ENCODE results near the gene CROCC2.

Gene CROCC2

GRCh38 chr2:240894836-240895558, 11.1 kb upstream of the CROCC2 start:
- Histone ChIP-seq H3K27ac (ENCODE audit: low read depth, low read length) (no peak overlapping the region), H3K4me1 (ENCODE audit: control insufficient read depth, insufficient read depth, low read length) (no peaks in the 10 kb centered on the region), H3K9me3 (ENCODE audit: control insufficient read depth, insufficient read depth, low read length) (no peaks in the 10 kb centered on the region), H3K36me3 (ENCODE audit: control insufficient read depth, insufficient read depth, low read length) (no peaks in the 10 kb centered on the region), H3K27me3 (ENCODE audit: control insufficient read depth, insufficient read depth, low read length) (no peaks in the 10 kb centered on the region), H3K4me3 (ENCODE audit: low read depth, low read length) (no peak overlapping the region), H3K9ac (ENCODE audit: low read depth, low read length) (no peak overlapping the region)

GRCh38 chr2:240895656-240896388, 10.3 kb upstream of the CROCC2 start, which contains the start of gene MAB21L4:
MAB21L4 (minus strand) TSS chr2:240896156; CDS start chr2:240895997, 159 bp downstream.
- Histone ChIP-seq H3K4me3 (ENCODE audit: low read depth, low read length) (no peak within 1 kb of the TSS), H3K36me3 (ENCODE audit: control insufficient read depth, insufficient read depth, low read length) (no peaks in the 10 kb centered on the region), H3K27me3 (ENCODE audit: control insufficient read depth, insufficient read depth, low read length) (no peaks in the 10 kb centered on the region), H3K9me3 (ENCODE audit: control insufficient read depth, insufficient read depth, low read length) (no peaks in the 10 kb centered on the region), H3K4me1 (ENCODE audit: control insufficient read depth, insufficient read depth, low read length) (no peaks in the 10 kb centered on the region), H3K9ac (ENCODE audit: low read depth, low read length) (no peak within 1 kb of the TSS), H3K27ac (ENCODE audit: low read depth, low read length) (no peak within 1 kb of the TSS)

GRCh38 chr2:240896394-240896793, 9.7 kb upstream of the CROCC2 start:
- no peak overlapping the region for H3K9ac ChIP-seq (ENCODE audit: low read depth, low read length)
- no peaks in the 10 kb centered on the region for H3K4me1 ChIP-seq (ENCODE audit: control insufficient read depth, insufficient read depth, low read length)
- no peak overlapping the region for H3K4me3 ChIP-seq (ENCODE audit: low read depth, low read length)

GRCh38 chr2:240896871-240897692, 9.1 kb upstream of the CROCC2 start:
- no peaks in the 10 kb centered on the region for H3K4me1 ChIP-seq (ENCODE audit: control insufficient read depth, insufficient read depth, low read length)
- no peak overlapping the region for H3K27ac ChIP-seq (ENCODE audit: low read depth, low read length)
- H3K9me3 ChIP-seq (ENCODE audit: control insufficient read depth, insufficient read depth, low read length) = no peaks in the 10 kb centered on the region
- H3K9ac ChIP-seq (ENCODE audit: low read depth, low read length) = no peak overlapping the region
- no peaks in the 10 kb centered on the region for H3K27me3 ChIP-seq (ENCODE audit: control insufficient read depth, insufficient read depth, low read length)
- H3K4me3 ChIP-seq (ENCODE audit: low read depth, low read length) = no peak overlapping the region
- no peaks in the 10 kb centered on the region for H3K36me3 ChIP-seq (ENCODE audit: control insufficient read depth, insufficient read depth, low read length)

More at GRCh38 chr2:240896394-240896793, 9.7 kb upstream of the CROCC2 start:
- Histone ChIP-seq H3K27ac (ENCODE audit: low read depth, low read length) (no peak overlapping the region), H3K9me3 (ENCODE audit: control insufficient read depth, insufficient read depth, low read length) (no peaks in the 10 kb centered on the region), H3K27me3 (ENCODE audit: control insufficient read depth, insufficient read depth, low read length) (no peaks in the 10 kb centered on the region), H3K36me3 (ENCODE audit: control insufficient read depth, insufficient read depth, low read length) (no peaks in the 10 kb centered on the region)

- Histone ChIP-seq H3K27me3 (ENCODE audit: control insufficient read depth, insufficient read depth, low read length) (no peaks in the 10 kb centered on the region), H3K36me3 (ENCODE audit: control insufficient read depth, insufficient read depth, low read length) (no peaks in the 10 kb centered on the region), H3K9me3 (ENCODE audit: control insufficient read depth, insufficient read depth, low read length) (no peaks in the 10 kb centered on the region), H3K4me3 (ENCODE audit: low read depth, low read length) (no peak overlapping the region), H3K9ac (ENCODE audit: low read depth, low read length) (no peak overlapping the region), H3K27ac (ENCODE audit: low read depth, low read length) (no peak overlapping the region), H3K4me1 (ENCODE audit: control insufficient read depth, insufficient read depth, low read length) (no peaks in the 10 kb centered on the region)
Measured at GRCh38 chr2:240898108-240898730, 7.9 kb upstream of the CROCC2 start.

- no peaks in the 10 kb centered on the region for H3K4me1 ChIP-seq (ENCODE audit: control insufficient read depth, insufficient read depth, low read length)
- H3K9me3 ChIP-seq (ENCODE audit: control insufficient read depth, insufficient read depth, low read length) = no peaks in the 10 kb centered on the region
- H3K36me3 ChIP-seq (ENCODE audit: control insufficient read depth, insufficient read depth, low read length) = no peaks in the 10 kb centered on the region
- H3K4me3 ChIP-seq (ENCODE audit: low read depth, low read length) = no peak overlapping the region
- H3K27me3 ChIP-seq (ENCODE audit: control insufficient read depth, insufficient read depth, low read length) = no peaks in the 10 kb centered on the region
- H3K27ac ChIP-seq (ENCODE audit: low read depth, low read length) = no peak overlapping the region
- H3K9ac ChIP-seq (ENCODE audit: low read depth, low read length) = no peak overlapping the region
Measured at GRCh38 chr2:240898731-240899467, 7.2 kb upstream of the CROCC2 start.

GRCh38 chr2:240899468-240899865, 6.7 kb upstream of the CROCC2 start:
- Histone ChIP-seq H3K36me3 (ENCODE audit: control insufficient read depth, insufficient read depth, low read length) (no peaks in the 10 kb centered on the region), H3K27ac (ENCODE audit: low read depth, low read length) (no peak overlapping the region), H3K4me1 (ENCODE audit: control insufficient read depth, insufficient read depth, low read length) (no peaks in the 10 kb centered on the region), H3K4me3 (ENCODE audit: low read depth, low read length) (no peak overlapping the region), H3K27me3 (ENCODE audit: control insufficient read depth, insufficient read depth, low read length) (no peaks in the 10 kb centered on the region), H3K9me3 (ENCODE audit: control insufficient read depth, insufficient read depth, low read length) (no peaks in the 10 kb centered on the region), H3K9ac (ENCODE audit: low read depth, low read length) (no peak overlapping the region)

- no peak overlapping the region for H3K4me3 ChIP-seq (ENCODE audit: low read depth, low read length)
- H3K9ac ChIP-seq (ENCODE audit: low read depth, low read length) = no peak overlapping the region
- no peaks in the 10 kb centered on the region for H3K27me3 ChIP-seq (ENCODE audit: control insufficient read depth, insufficient read depth, low read length)
- no peaks in the 10 kb centered on the region for H3K9me3 ChIP-seq (ENCODE audit: control insufficient read depth, insufficient read depth, low read length)
- H3K4me1 ChIP-seq (ENCODE audit: control insufficient read depth, insufficient read depth, low read length) = no peaks in the 10 kb centered on the region
- H3K36me3 ChIP-seq (ENCODE audit: control insufficient read depth, insufficient read depth, low read length) = no peaks in the 10 kb centered on the region
- no peak overlapping the region for H3K27ac ChIP-seq (ENCODE audit: low read depth, low read length)
Measured at GRCh38 chr2:240900141-240900860, 5.8 kb upstream of the CROCC2 start.

GRCh38 chr2:240901986-240902614, 4.0 kb upstream of the CROCC2 start:
- Histone ChIP-seq H3K9me3 (ENCODE audit: control insufficient read depth, insufficient read depth, low read length) (no peaks in the 10 kb centered on the region), H3K27me3 (ENCODE audit: control insufficient read depth, insufficient read depth, low read length) (no peaks in the 10 kb centered on the region), H3K36me3 (ENCODE audit: control insufficient read depth, insufficient read depth, low read length) (no peaks in the 10 kb centered on the region), H3K4me3 (ENCODE audit: low read depth, low read length) (no peak overlapping the region), H3K27ac (ENCODE audit: low read depth, low read length) (no peak overlapping the region), H3K9ac (ENCODE audit: low read depth, low read length) (no peak overlapping the region), H3K4me1 (ENCODE audit: control insufficient read depth, insufficient read depth, low read length) (no peaks in the 10 kb centered on the region)
